OCI-LY3 (cell line): ENCODE results near the gene ATG14.

Experiments
- CTCF ChIP-seq: fragments of 200-600, 300-600 bp; sonication (generic); IDR thresholded peaks from 2 replicates; pipeline ENCODE4 v1.5.1; 2014; ENCODE audit warnings: antibody characterized with exemption, low read length, low read depth
- EZH2phosphoT487 ChIP-seq: fragments of 200-600 bp; shearing (Covaris generic); IDR thresholded peaks from 2 replicates; pipeline ENCODE4 v1.6.1; 2018; ENCODE audit warnings: antibody characterized with exemption, mixed run types, low read depth

DNA sequence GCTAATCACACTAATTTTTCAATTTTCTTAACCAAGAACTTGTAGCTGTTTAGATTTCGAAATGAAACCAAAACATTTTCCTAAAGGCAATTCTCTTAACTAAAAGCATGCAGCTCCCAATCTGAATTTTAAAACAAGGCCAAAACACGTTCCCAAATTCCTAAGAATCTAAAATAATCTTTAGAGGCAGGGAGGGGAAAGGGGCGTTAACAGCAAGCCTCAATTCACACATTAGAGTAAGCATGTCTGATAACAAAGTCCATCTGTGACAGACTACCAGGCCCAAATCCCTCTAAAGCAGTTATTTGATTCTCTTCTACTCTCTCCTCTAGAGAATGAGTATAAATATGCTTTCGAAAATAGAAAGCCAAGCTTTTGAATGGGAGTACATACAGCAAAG is 754 bp downstream of the ATG14 start:
- no peak for TF ChIP-seq CTCF
- no peak for TF ChIP-seq EZH2phosphoT487
